ENCODE results near the gene ENOX2.
A peak's percentile ranks its signal among the peaks of the same experiment; 100 is the strongest.

ENOX2 gene

GRCh38 chrX:130691576-130691975, 211.4 kb downstream of the ENOX2 start:
- no peak for DNase-seq

DNA sequence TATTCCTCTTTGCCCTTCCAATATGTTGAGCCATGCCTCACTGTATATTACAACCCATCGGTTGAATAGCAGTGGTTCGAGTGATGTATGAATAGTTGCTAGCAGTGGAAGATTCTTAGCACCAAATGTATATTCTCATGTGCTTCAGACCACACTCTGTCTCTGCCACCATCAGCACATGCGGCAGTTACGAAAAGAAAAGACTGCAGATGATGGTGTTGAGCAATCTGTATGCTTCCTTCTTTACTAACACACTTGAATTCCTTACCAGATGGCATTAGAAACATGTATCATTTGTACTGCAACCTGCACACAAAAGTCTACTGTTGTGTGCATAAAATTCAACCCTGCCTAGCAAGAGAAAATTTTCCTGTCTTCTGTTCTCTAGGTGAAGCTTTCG, 214.6 kb downstream of the ENOX2 start:
- no peak for DNase-seq

- peak; percentile 41 for DNase-seq
Measured at GRCh38 chrX:130682990-130683389, 220.0 kb downstream of the ENOX2 start.

DNA sequence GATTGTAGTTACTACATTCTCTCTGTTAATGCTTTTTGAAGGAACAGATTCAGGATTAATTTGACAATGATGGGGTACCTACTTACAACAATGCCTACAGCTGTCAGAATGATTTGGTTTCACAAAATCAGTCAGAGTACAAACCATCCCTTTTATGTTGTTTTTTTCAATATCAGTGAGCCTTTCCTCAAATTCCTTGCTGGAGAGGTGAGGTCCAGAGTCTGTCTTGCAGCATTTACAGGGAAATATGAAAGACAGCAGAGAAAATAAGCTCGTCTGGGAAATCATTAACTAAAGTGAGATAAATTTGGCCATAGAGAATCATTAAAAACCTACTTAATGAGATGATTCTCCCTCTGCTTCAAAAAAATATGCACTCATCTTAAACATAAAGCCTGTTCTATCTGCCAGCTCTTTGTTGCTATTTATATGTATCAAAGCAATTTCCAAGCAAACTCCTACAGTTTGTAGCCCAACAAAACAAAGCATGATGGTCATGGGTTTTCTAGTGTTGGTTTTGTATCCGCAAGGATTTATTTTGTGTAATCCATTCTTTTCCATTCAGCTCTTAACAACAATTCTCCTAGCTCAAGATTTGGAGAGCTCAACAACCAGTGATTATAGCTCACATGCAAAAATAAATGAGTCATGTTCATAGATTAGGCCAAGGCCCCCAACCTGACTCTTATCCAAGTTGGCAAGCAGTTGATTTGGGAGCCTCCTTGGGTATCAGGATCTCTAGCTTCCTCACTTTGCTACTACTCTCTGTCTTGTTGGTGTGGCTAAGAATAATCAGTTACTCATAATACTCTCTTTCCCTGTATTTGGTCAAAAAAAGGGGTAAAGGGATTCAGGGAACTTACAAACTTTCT, 222.6 kb downstream of the ENOX2 start:
- DNase-seq = peak; percentile 46

- DNase-seq = no peak
Measured at GRCh38 chrX:130676861-130677260, 226.1 kb downstream of the ENOX2 start.

- DNase-seq = no peak
Measured at GRCh38 chrX:130672214-130672613, 230.8 kb downstream of the ENOX2 start.

DNA sequence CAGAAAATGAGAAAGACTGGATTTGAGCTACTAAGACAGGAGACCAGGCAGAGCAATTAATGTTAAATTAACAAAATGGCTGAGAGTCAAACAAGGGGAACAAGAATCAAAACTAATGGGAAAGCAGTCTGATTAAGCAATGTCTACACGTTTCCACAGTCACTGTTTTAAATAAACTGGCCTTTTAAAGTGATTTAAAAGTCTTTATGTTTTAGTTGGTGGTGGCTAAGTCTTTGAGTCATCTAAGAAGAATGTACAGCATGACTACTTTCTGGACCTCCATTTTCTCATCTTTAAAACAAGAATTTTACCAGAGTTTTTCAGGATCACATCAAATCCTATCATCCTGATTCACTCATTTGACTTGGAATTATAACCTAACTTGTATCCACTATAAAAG, 233.8 kb downstream of the ENOX2 start:
- DNase-seq = peak; percentile 68

DNA sequence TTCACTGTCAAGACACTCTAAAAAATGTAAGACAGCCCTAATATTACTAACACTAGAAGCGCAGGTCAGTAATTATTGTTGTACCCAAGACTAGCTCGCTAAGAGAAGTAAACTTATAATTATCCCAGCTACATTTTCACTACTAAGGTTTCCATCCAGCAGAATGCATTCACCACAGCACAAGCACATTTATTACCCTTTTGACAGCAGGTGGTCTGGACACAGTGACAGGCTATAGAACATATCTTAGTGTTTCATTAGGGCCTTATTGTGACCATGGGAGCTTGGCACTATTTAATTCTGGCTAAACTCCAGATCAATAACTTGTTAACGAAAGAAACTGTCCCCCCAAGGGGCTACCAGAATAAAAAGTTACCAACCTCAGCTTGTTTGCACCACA, 237.7 kb downstream of the ENOX2 start:
- DNase-seq = no peak

DNA sequence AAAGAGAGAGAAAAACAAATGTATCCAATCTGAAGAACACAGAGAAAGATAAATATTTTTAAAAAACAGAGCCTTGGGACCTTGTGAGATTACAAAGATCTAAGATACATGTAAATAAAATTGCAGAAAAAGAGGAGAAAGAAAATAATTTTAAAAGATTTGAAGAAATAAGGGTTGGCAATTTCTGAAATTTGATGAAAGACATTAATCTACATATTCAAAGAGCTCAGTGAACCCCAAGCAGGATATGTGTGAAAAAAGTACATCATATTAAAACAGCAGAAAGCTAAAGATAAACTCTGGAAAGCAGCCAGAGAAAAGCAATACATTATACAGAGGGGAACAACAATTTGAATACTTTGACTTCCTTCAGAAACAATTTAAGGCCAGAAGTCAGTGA, 244.7 kb downstream of the ENOX2 start:
- no peak for DNase-seq

DNA sequence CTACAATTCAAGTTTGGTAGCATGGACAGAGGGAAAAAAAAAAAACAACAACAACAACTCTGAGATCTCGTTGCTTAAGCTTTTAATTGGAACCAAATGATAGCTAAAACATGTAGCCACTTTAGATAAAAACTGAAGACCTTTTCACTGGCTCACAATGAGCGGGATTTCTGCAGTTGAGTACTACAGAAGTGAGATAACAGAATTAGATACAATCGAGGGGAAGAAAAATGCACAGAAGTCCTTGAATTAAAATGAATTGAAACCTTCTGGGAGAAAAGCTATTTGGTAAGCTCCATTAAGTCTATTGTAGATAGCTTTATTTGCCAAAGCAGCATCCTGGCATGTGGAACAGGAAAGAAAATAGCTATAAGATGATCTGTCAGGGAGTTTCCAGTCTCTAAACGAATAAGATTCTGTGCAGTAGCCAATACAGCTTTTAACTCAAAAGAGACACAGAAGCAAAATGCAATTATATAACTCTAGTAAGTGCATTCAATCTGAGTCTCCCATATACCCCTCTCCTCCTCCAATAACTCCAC, 248.5 kb downstream of the ENOX2 start:
- peak; percentile 27 for DNase-seq

GRCh38 chrX:130652824-130653578, 250.0 kb downstream of the ENOX2 start:
- no peak for DNase-seq

DNA sequence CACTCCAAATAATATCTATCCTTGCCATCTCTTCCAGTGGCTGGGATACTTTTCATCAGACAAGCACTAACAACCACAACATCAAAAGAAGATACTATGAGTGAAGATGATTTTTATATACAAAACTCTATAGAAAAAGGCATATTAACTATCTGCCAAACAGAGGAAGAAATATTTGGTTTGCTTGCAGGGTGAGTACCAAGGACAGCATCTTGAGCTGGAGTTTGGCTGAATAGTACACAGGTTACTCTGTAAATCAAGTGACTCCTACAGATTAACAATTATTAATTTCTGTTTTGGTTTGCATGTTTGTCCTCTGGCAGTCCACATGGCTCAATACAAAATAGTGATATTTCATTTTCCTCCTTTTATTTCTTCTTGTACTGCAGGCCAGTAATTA, 253.3 kb downstream of the ENOX2 start:
- DNase-seq = no peak

DNA sequence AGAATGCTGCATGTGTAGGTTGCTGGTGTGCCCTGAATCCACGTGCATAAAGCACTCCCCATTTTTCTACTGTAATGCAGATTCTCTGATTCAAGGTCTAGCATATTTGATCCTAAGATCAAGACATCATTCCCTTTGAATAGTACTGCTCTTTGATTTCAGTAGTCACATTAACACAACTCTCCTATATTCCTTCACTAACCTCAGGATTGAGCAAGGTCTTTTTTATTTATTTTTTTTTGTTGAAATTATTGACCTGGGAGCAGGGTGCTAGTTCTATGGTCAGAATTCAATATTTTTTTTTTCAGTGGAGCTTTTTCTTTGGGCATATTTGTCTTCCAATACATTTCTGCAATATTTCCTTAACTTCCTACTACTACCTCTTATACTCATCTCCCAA, 255.5 kb downstream of the ENOX2 start:
- no peak for DNase-seq

GRCh38 chrX:130645955-130646583, 256.9 kb downstream of the ENOX2 start:
- no peak for DNase-seq

- DNase-seq = peak; percentile 64
Measured at GRCh38 chrX:130637591-130637990, 265.4 kb downstream of the ENOX2 start.

DNA sequence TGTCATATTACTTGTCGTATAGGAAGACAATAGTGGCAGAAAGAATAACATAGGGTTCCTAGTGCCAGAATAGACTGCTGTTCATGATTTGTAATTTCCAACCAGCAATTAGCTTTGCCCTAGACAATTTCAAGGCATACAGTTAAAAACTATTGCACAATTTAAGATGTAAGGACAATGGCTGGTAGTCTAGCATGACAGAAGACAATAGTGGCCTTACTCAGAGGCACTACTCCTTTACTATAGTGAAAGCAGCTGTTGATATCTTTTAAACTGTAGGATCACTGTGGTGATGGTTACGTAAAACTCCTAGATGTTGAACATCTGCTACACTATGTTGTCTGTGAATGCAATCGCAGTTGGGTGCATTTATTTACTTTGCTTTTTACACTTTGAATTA, 266.7 kb downstream of the ENOX2 start:
- no peak for DNase-seq

- DNase-seq = no peak
Measured at GRCh38 chrX:130631011-130631410, 272.0 kb downstream of the ENOX2 start.

GRCh38 chrX:130628516-130628915, 274.5 kb downstream of the ENOX2 start:
- no peak for DNase-seq

- DNase-seq = peak; percentile 45
Measured at GRCh38 chrX:130626521-130626920, 276.5 kb downstream of the ENOX2 start.

GRCh38 chrX:130625386-130625785, 277.6 kb downstream of the ENOX2 start:
- DNase-seq = no peak

- DNase-seq = no peak
Measured at GRCh38 chrX:130623518-130623917, 279.5 kb downstream of the ENOX2 start.

DNA sequence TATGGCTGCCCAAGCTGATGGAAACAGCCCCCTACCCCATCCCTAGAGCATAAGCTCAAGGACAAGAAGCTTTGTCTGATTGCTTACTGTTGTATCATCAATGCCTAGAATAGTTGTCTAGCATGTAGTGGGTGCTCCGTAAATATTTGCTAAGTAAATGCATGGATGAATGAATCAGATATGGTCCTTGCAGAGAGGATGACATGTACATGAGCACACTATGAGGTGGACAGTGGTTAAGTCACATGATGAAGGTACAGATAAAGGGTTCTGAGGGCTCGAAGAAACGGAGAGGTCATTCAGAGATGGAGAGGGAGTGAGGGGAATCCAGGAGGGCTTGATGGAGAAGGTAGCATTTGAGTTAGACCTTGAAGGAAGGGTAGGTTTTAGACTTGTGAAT, 287.1 kb downstream of the ENOX2 start:
- no peak for DNase-seq

DNA sequence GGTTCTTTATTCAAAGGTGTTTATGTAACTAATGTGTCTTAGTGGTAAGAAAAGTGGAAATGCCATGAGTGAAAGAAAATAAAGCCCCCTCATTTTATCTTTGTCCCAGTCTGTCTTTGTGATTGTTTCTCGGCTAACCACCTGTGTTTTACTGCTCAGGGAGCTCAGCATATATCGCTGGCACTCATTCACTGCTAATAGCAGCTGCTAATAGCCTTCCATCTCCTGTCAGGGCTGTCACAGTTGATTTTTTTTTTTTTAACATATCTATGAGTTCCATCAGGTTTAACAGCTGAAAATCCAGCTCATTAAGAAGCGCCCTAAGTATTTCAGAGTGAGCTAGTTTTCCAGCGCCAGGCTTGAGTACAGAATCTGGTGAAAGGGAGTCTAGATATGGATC, 295.6 kb downstream of the ENOX2 start:
- no peak for DNase-seq

DNA sequence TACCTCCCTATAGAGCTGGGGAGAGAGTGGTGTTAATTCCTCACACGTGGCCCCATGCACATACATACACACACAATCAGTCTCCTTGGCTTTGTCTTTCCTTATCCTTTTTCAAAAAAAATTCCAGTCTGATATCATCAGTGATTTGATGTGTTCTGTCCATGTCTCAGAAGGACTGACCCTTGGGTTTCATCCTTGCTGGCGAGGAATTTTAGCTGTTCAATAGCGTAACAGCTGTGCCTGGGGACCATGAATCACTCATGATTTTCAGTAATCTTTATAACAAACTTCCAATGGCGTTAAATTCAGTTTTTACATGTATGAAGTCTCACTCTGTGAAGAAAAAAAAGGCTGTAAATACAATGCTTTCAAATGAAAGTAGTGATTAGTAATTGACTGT, 296.6 kb downstream of the ENOX2 start:
- DNase-seq = no peak
